ENCODE data around the gene MBTPS1.

DNA sequence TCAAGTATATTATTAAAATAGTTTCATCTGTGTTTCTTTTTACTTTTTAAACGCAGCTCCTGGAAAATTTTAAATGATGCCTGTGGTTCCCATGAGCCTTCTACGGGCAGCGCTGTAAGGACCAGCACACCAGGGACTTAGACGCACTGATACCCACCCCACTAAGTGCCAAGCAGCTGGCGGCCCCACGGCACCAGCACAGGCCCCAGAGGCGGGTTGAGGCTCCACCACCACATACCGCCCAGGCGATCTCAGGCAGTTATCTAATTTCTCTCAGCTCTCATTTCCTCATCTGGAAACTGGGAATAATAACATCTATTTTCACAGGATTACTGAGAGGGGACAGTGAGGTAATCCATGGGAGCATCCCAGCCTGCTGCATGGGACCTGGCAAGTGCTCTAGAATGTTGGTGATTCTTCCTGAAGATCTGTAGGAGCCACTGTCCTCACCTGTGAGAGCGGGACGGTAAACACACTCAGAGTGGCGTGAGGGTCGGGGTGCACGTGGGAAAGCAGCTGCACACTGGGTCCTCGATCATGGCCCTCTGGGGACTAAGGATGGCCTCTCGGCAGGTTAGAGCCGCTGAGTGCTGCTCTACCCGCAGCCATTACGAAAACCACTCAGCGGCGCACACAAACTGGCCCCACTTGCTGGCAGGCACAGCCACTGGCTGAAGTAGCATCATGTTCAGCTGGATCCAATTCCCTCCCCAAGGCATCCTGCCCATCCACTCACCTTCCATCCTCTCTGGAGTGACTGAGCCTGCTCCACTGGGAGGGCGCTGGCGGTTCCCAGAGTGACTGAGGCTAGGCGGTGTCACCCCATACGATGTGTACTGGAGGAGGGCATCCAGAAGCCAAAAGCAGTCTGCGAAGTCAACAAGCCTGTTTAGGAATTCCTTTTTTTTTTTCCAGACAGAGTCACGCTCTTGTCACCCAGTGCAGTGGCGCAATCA is 56.5 kb downstream of the MBTPS1 start:
- TF ChIP-seq, protein P1, sequence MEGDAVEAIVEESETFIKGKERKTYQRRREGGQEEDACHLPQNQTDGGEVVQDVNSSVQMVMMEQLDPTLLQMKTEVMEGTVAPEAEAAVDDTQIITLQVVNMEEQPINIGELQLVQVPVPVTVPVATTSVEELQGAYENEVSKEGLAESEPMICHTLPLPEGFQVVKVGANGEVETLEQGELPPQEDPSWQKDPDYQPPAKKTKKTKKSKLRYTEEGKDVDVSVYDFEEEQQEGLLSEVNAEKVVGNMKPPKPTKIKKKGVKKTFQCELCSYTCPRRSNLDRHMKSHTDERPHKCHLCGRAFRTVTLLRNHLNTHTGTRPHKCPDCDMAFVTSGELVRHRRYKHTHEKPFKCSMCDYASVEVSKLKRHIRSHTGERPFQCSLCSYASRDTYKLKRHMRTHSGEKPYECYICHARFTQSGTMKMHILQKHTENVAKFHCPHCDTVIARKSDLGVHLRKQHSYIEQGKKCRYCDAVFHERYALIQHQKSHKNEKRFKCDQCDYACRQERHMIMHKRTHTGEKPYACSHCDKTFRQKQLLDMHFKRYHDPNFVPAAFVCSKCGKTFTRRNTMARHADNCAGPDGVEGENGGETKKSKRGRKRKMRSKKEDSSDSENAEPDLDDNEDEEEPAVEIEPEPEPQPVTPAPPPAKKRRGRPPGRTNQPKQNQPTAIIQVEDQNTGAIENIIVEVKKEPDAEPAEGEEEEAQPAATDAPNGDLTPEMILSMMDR (conservative IDR thresholded peaks at IDR 0.05; ENCODE audit: low read depth, low read length): no peak
- no peak for TF ChIP-seq EZH2 (IDR thresholded peaks at IDR 0.05; ENCODE audit: low read length, unreplicated experiment)
